Panc1 (cell line): Measurements from ENCODE around the gene MYO16.

Experiments
- POLR2AphosphoS5 ChIP-seq: IDR thresholded peaks from 2 replicates; pipeline ENCODE4 v1.6.1; 2012; ENCODE audit warnings: mild to moderate bottlenecking, low read depth, low read length, moderate library complexity
- SIN3A ChIP-seq: IDR thresholded peaks from 2 replicates; pipeline ENCODE4 v1.6.1; 2012; ENCODE audit warnings: low read depth, mild to moderate bottlenecking, low read length, moderate library complexity, borderline replicate concordance; ENCODE audit not compliant: insufficient read depth
- TF ChIP-seq, protein P1 (sequence below): fragments of 450-650 bp; IDR thresholded peaks from 2 replicates; pipeline ENCODE4 v1.5.1; 2017; ENCODE audit warnings: mild to moderate bottlenecking
- TF ChIP-seq, protein P2 (sequence below), 2 experiments: IDR thresholded peaks; 2 replicates each; pipeline ENCODE4 v1.6.1; 2011 to 2012; ENCODE audit warnings: low read depth in 2 of 2, control low read depth in 1 of 2, low read length in 1 of 2, mild to moderate bottlenecking in 1 of 2, moderate library complexity in 1 of 2; ENCODE audit not compliant: insufficient read depth in 1 of 2

GRCh38 chr13:109144693-109145437 lies 515.5 kb downstream of the MYO16 start:
- TF ChIP-seq, protein P1, sequence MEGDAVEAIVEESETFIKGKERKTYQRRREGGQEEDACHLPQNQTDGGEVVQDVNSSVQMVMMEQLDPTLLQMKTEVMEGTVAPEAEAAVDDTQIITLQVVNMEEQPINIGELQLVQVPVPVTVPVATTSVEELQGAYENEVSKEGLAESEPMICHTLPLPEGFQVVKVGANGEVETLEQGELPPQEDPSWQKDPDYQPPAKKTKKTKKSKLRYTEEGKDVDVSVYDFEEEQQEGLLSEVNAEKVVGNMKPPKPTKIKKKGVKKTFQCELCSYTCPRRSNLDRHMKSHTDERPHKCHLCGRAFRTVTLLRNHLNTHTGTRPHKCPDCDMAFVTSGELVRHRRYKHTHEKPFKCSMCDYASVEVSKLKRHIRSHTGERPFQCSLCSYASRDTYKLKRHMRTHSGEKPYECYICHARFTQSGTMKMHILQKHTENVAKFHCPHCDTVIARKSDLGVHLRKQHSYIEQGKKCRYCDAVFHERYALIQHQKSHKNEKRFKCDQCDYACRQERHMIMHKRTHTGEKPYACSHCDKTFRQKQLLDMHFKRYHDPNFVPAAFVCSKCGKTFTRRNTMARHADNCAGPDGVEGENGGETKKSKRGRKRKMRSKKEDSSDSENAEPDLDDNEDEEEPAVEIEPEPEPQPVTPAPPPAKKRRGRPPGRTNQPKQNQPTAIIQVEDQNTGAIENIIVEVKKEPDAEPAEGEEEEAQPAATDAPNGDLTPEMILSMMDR: no peak
- TF ChIP-seq, protein P2, sequence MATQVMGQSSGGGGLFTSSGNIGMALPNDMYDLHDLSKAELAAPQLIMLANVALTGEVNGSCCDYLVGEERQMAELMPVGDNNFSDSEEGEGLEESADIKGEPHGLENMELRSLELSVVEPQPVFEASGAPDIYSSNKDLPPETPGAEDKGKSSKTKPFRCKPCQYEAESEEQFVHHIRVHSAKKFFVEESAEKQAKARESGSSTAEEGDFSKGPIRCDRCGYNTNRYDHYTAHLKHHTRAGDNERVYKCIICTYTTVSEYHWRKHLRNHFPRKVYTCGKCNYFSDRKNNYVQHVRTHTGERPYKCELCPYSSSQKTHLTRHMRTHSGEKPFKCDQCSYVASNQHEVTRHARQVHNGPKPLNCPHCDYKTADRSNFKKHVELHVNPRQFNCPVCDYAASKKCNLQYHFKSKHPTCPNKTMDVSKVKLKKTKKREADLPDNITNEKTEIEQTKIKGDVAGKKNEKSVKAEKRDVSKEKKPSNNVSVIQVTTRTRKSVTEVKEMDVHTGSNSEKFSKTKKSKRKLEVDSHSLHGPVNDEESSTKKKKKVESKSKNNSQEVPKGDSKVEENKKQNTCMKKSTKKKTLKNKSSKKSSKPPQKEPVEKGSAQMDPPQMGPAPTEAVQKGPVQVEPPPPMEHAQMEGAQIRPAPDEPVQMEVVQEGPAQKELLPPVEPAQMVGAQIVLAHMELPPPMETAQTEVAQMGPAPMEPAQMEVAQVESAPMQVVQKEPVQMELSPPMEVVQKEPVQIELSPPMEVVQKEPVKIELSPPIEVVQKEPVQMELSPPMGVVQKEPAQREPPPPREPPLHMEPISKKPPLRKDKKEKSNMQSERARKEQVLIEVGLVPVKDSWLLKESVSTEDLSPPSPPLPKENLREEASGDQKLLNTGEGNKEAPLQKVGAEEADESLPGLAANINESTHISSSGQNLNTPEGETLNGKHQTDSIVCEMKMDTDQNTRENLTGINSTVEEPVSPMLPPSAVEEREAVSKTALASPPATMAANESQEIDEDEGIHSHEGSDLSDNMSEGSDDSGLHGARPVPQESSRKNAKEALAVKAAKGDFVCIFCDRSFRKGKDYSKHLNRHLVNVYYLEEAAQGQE (IDR thresholded peaks at IDR 0.05; ENCODE audit: insufficient read depth in 1 of 2, low read depth in 2 of 2, low read length in 1 of 2): no peak
- TF ChIP-seq POLR2AphosphoS5: no peak
- no peak for TF ChIP-seq SIN3A
